Neural cell (in vitro differentiated cells): ENCODE measurements around the gene PRKCA. TPM values are rescaled to one million over a fixed set of nuclear protein-coding genes. Genes with fewer than 3 reads are reported as not detected.

ENCODE experiments used
- H2AFZ ChIP-seq: fragments of 200-600, 300-800 bp; sonication (generic), shearing (Covaris generic); 2 replicates; pipeline ENCODE4 v1.6.0; 2014; ENCODE audit warnings: low read depth, mild to moderate bottlenecking, antibody characterized with exemption, low read length, moderate library complexity
- H3F3A ChIP-seq: fragments of 200-600 bp; shearing (Covaris generic); 2 replicates; pipeline ENCODE4 v1.6.1; 2016; ENCODE audit warnings: mild to moderate bottlenecking, moderate library complexity, mixed read lengths, antibody characterized with exemption, low read length; ENCODE audit not compliant: insufficient read depth, poor library complexity, severe bottlenecking
- H3K27ac ChIP-seq: fragments of 200-600, 300-800 bp; sonication (generic), shearing (Covaris generic); 2 replicates; pipeline ENCODE4 v1.5.1; 2014; ENCODE audit warnings: mild to moderate bottlenecking, low read length, moderate library complexity
- H3K27me3 ChIP-seq: fragments of 300-800, 200-600 bp; sonication (generic), shearing (Covaris generic); 2 replicates; pipeline ENCODE4 v1.6.0; 2014; ENCODE audit warnings: mild to moderate bottlenecking, low read depth, low read length, moderate library complexity; ENCODE audit not compliant: insufficient read depth
- H3K36me3 ChIP-seq: fragments of 300-800, 200-600 bp; sonication (generic), shearing (Covaris generic); 2 replicates; pipeline ENCODE4 v1.5.1; 2014; ENCODE audit warnings: mild to moderate bottlenecking, antibody characterized with exemption, low read length, moderate library complexity; ENCODE audit not compliant: insufficient read depth
- H3K4me2 ChIP-seq: fragments of 300-800, 200-600 bp; sonication (generic), shearing (Covaris generic); 2 replicates; pipeline ENCODE4 v1.6.0; 2014; ENCODE audit warnings: mild to moderate bottlenecking, low read length
- H3K4me3 ChIP-seq: fragments of 300-800, 200-600 bp; sonication (generic), shearing (Covaris generic); 2 replicates; pipeline ENCODE4 v1.5.1; 2014; ENCODE audit warnings: mild to moderate bottlenecking, low read length, moderate library complexity
- H3K79me2 ChIP-seq: fragments of 200-600 bp; shearing (Covaris generic); replicated peaks from 2 replicates; pipeline ENCODE4 v1.6.0; 2014; ENCODE audit warnings: mild to moderate bottlenecking, low read length, moderate library complexity; ENCODE audit not compliant: insufficient read depth
- H3K9ac ChIP-seq: fragments of 300-800, 200-600 bp; sonication (generic), shearing (Covaris generic); 2 replicates; pipeline ENCODE4 v1.6.1; 2016; ENCODE audit warnings: mild to moderate bottlenecking, low read length, mixed read lengths
- H3K9me2 ChIP-seq: fragments of 200-600 bp; shearing (Covaris generic); 2 replicates; pipeline ENCODE4 v1.6.1; 2016; ENCODE audit warnings: mild to moderate bottlenecking, low read length, mixed read lengths; ENCODE audit not compliant: insufficient read depth
- H3K9me3 ChIP-seq: fragments of 200-600, 300-800 bp; sonication (generic), shearing (Covaris generic); 2 replicates; pipeline ENCODE4 v1.6.1; 2016; ENCODE audit warnings: mild to moderate bottlenecking, mixed run types, low read length, moderate library complexity, mixed read lengths
- H4K20me1 ChIP-seq: fragments of 200-600 bp; shearing (Covaris generic); 2 replicates; pipeline ENCODE4 v1.6.1; 2016; ENCODE audit warnings: mild to moderate bottlenecking, mixed run types; ENCODE audit not compliant: insufficient read depth
- EP300 ChIP-seq: fragments of 450-650 bp; conservative IDR thresholded peaks from 2 replicates; pipeline ENCODE4 v1.6.1; 2014; ENCODE audit warnings: antibody characterized with exemption, mild to moderate bottlenecking, moderate library complexity; ENCODE audit not compliant: poor library complexity, severe bottlenecking
- EZH2 ChIP-seq: fragments of 200-600, 300-800 bp; shearing (Covaris generic), sonication (generic); IDR thresholded peaks from 2 replicates; pipeline ENCODE4 v1.6.1; 2014; ENCODE audit warnings: antibody characterized with exemption, low read length, borderline replicate concordance, mild to moderate bottlenecking; ENCODE audit not compliant: insufficient read depth, poor library complexity, severe bottlenecking
- MXI1 ChIP-seq: fragments of 450-650 bp; conservative IDR thresholded peaks from 2 replicates; pipeline ENCODE4 v1.6.1; 2014; ENCODE audit warnings: antibody characterized with exemption, mild to moderate bottlenecking; ENCODE audit not compliant: poor library complexity, severe bottlenecking
- POLR2AphosphoS5 ChIP-seq: IDR thresholded peaks from 2 replicates; pipeline ENCODE4 v1.6.1; 2012
- RAD21 ChIP-seq: fragments of 450-650 bp; conservative IDR thresholded peaks from 2 replicates; pipeline ENCODE4 v1.6.1; 2014; ENCODE audit warnings: antibody characterized with exemption, mild to moderate bottlenecking, moderate library complexity
- SMC3 ChIP-seq: fragments of 450-650 bp; conservative IDR thresholded peaks from 2 replicates; pipeline ENCODE4 v1.6.1; 2014; ENCODE audit warnings: antibody characterized with exemption, mild to moderate bottlenecking, moderate library complexity; ENCODE audit not compliant: poor library complexity
- TAF1 ChIP-seq: IDR thresholded peaks from 2 replicates; pipeline ENCODE4 v1.6.1; 2012; ENCODE audit warnings: low read depth
- polyA plus RNA-seq: library from polyadenylated mRNA; depleted of rRNA; stranded (reverse); fragments of >200 nt; gene quantifications from 2 replicates; pipeline ENCODE4 v1.2.3, GENCODE V29; 2014
- TF ChIP-seq, protein P1 (sequence below): fragments of 450-650 bp; IDR thresholded peaks from 2 replicates; pipeline ENCODE4 v1.5.1; 2014; ENCODE audit warnings: antibody characterized with exemption, mild to moderate bottlenecking, moderate library complexity; ENCODE audit not compliant: poor library complexity, severe bottlenecking
- TF ChIP-seq, protein P2 (sequence below): IDR thresholded peaks from 2 replicates; pipeline ENCODE4 v1.6.1; 2012; ENCODE audit warnings: borderline replicate concordance

The PRKCA gene
- polyA plus RNA-seq, 1 donor from 2014 or later: 5.9 TPM

DNA sequence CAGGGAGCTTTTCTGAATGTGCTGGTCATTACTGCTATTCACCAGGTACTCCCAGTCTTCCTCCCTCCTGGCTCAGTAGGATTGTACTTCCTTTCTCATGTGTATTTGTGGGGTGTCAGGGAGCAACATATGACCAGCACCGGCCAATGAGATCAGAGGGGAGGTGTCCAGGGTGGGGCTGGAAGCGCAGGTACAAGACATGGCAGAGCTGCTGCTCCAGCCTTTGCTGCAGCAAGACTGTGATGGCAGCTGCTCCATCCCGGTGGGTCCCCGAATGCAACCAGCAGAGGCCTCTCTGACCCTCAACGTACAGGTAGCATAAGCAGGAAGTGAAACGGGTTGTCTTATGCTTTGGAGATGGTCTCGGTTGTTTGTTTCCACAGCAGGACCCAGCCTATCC is 478.7 kb downstream of the PRKCA start:
- H3K4me2 ChIP-seq: no peak overlapping the region
- H3K27ac ChIP-seq: no peak overlapping the region
- no peaks in the 10 kb centered on the region for H3F3A ChIP-seq
- no peaks in the 10 kb centered on the region for H3K79me2 ChIP-seq
- TF ChIP-seq RAD21 (no peak), EP300 (no peak), SMC3 (no peak), MXI1 (no peak), EZH2 (no peak), POLR2AphosphoS5 (no peak), TAF1 (no peak)
- TF ChIP-seq, protein P1, sequence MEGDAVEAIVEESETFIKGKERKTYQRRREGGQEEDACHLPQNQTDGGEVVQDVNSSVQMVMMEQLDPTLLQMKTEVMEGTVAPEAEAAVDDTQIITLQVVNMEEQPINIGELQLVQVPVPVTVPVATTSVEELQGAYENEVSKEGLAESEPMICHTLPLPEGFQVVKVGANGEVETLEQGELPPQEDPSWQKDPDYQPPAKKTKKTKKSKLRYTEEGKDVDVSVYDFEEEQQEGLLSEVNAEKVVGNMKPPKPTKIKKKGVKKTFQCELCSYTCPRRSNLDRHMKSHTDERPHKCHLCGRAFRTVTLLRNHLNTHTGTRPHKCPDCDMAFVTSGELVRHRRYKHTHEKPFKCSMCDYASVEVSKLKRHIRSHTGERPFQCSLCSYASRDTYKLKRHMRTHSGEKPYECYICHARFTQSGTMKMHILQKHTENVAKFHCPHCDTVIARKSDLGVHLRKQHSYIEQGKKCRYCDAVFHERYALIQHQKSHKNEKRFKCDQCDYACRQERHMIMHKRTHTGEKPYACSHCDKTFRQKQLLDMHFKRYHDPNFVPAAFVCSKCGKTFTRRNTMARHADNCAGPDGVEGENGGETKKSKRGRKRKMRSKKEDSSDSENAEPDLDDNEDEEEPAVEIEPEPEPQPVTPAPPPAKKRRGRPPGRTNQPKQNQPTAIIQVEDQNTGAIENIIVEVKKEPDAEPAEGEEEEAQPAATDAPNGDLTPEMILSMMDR: no peak
- TF ChIP-seq, protein P2, sequence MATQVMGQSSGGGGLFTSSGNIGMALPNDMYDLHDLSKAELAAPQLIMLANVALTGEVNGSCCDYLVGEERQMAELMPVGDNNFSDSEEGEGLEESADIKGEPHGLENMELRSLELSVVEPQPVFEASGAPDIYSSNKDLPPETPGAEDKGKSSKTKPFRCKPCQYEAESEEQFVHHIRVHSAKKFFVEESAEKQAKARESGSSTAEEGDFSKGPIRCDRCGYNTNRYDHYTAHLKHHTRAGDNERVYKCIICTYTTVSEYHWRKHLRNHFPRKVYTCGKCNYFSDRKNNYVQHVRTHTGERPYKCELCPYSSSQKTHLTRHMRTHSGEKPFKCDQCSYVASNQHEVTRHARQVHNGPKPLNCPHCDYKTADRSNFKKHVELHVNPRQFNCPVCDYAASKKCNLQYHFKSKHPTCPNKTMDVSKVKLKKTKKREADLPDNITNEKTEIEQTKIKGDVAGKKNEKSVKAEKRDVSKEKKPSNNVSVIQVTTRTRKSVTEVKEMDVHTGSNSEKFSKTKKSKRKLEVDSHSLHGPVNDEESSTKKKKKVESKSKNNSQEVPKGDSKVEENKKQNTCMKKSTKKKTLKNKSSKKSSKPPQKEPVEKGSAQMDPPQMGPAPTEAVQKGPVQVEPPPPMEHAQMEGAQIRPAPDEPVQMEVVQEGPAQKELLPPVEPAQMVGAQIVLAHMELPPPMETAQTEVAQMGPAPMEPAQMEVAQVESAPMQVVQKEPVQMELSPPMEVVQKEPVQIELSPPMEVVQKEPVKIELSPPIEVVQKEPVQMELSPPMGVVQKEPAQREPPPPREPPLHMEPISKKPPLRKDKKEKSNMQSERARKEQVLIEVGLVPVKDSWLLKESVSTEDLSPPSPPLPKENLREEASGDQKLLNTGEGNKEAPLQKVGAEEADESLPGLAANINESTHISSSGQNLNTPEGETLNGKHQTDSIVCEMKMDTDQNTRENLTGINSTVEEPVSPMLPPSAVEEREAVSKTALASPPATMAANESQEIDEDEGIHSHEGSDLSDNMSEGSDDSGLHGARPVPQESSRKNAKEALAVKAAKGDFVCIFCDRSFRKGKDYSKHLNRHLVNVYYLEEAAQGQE: no peak
- H3K9ac ChIP-seq: no peak overlapping the region
- no peaks in the 10 kb centered on the region for H3K36me3 ChIP-seq
- no peaks in the 10 kb centered on the region for H3K9me3 ChIP-seq
- H3K4me3 ChIP-seq: no peak overlapping the region
- no peaks in the 10 kb centered on the region for H4K20me1 ChIP-seq
- no peaks in the 10 kb centered on the region for H3K27me3 ChIP-seq
- H3K9me2 ChIP-seq: no peaks in the 10 kb centered on the region
- H2AFZ ChIP-seq: no peak overlapping the region

DNA sequence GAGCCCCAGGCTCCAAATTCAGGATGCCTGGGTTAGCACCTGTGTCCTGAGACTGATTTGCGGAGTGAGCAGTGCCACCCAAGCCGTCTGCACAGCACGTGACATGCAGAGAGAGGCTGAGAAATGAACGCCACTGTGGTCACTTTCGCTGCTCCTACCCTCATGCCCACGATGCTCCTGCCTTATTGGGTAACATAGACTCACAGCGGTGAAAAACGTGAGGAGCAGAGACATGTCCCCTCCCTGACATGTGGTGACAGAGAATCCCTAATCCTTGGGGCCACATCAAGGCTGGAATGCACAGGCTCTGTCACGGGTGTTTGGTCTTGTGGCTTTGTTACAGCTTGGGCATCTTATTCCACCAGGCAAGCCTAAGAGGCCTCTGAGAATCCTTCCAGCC is 480.4 kb downstream of the PRKCA start:
- H4K20me1 ChIP-seq: no peaks in the 10 kb centered on the region
- H3K9ac ChIP-seq: no peak overlapping the region
- no peak overlapping the region for H3K27ac ChIP-seq
- H3F3A ChIP-seq: no peaks in the 10 kb centered on the region
- H3K36me3 ChIP-seq: no peaks in the 10 kb centered on the region
- no peak overlapping the region for H2AFZ ChIP-seq
- no peaks in the 10 kb centered on the region for H3K9me3 ChIP-seq
- TF ChIP-seq EP300 (no peak), TAF1 (no peak), MXI1 (no peak), EZH2 (no peak), SMC3 (no peak), POLR2AphosphoS5 (no peak), RAD21 (no peak)
- TF ChIP-seq, protein P1: no peak
- TF ChIP-seq, protein P2: no peak
- H3K27me3 ChIP-seq: no peaks in the 10 kb centered on the region
- H3K4me2 ChIP-seq: no peak overlapping the region
- no peaks in the 10 kb centered on the region for H3K79me2 ChIP-seq
- no peak overlapping the region for H3K4me3 ChIP-seq
- no peaks in the 10 kb centered on the region for H3K9me2 ChIP-seq
